Loucy (cell line): Measurements from ENCODE around the gene MRPL12.

ENCODE experiments used
- EZH2phosphoT487 ChIP-seq: fragments of 200-600 bp; IDR thresholded peaks from 2 replicates; pipeline ENCODE4 v1.6.1; 2018; ENCODE audit warnings: antibody characterized with exemption, mild to moderate bottlenecking, moderate library complexity, borderline replicate concordance
- TF ChIP-seq, protein P1 (sequence below): fragments of 200-600 bp; sonication (generic); conservative IDR thresholded peaks from 2 replicates; pipeline ENCODE4 v1.5.1; 2014; ENCODE audit warnings: mild to moderate bottlenecking, antibody characterized with exemption, low read length

DNA sequence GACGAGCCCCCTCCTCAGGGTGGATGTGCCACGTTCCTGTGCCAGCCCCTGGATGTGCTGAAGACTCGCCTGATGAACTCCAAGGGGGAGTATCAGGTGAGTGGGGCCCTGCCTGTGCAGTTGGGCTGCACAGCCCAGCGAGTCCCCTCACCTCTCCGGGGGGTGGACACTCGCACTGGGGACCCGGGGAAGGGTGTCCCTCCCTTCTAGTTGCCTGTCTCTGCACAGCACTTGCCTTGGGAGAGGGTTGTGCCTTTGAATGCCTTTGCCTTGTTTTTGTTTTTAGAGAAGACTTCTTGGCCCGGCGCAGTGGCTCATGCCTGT, 14.6 kb downstream of the MRPL12 start:
- TF ChIP-seq, protein P1, sequence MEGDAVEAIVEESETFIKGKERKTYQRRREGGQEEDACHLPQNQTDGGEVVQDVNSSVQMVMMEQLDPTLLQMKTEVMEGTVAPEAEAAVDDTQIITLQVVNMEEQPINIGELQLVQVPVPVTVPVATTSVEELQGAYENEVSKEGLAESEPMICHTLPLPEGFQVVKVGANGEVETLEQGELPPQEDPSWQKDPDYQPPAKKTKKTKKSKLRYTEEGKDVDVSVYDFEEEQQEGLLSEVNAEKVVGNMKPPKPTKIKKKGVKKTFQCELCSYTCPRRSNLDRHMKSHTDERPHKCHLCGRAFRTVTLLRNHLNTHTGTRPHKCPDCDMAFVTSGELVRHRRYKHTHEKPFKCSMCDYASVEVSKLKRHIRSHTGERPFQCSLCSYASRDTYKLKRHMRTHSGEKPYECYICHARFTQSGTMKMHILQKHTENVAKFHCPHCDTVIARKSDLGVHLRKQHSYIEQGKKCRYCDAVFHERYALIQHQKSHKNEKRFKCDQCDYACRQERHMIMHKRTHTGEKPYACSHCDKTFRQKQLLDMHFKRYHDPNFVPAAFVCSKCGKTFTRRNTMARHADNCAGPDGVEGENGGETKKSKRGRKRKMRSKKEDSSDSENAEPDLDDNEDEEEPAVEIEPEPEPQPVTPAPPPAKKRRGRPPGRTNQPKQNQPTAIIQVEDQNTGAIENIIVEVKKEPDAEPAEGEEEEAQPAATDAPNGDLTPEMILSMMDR = no peak
- no peak for TF ChIP-seq EZH2phosphoT487
